ENCODE measurements around the gene IFNLR1. TPM values are rescaled to one million over a fixed set of nuclear protein-coding genes. Genes with fewer than 3 reads are reported as not detected.

IFNLR1 gene
- total and polyA plus RNA-seq, 3 donors from 2014 or later, result 0.63 to 1.6 (median 1.5) TPM

DNA sequence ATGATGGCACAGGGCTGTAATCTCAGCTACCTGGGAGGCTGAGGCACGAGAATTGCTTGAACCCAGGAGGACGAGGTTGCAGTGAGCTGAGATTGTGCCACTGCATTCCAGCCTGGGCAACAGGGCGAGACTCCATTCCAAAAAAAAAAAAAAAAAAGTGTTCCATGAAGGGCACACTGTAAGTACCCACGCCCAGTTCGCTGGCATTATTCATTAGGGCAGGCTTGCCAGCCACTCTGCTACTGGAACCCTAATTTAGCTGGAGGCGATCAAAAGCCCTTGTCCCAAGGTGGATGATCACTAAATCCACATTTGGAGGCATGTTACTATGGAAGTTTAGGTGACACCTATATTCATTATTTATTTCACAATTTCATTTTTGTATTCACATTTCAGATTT lies 5.0 kb downstream of the IFNLR1 start:
- H3K4me1 ChIP-seq, result no peaks in the 10 kb centered on the region
- intact Hi-C loops (cut with DNase I; ENCODE audit: low total_unique reads), result no loop called here
- 73 to 81% methylated on average over 6 of the region's 6 CpGs for WGBS, 2 donors
- DNase-seq, result no peak
- no peaks in the 10 kb centered on the region for H3K27me3 ChIP-seq
- no peaks in the 10 kb centered on the region for H3K9me3 ChIP-seq
- H3K4me3 ChIP-seq, result no peak overlapping the region
- TF ChIP-seq, protein P1, sequence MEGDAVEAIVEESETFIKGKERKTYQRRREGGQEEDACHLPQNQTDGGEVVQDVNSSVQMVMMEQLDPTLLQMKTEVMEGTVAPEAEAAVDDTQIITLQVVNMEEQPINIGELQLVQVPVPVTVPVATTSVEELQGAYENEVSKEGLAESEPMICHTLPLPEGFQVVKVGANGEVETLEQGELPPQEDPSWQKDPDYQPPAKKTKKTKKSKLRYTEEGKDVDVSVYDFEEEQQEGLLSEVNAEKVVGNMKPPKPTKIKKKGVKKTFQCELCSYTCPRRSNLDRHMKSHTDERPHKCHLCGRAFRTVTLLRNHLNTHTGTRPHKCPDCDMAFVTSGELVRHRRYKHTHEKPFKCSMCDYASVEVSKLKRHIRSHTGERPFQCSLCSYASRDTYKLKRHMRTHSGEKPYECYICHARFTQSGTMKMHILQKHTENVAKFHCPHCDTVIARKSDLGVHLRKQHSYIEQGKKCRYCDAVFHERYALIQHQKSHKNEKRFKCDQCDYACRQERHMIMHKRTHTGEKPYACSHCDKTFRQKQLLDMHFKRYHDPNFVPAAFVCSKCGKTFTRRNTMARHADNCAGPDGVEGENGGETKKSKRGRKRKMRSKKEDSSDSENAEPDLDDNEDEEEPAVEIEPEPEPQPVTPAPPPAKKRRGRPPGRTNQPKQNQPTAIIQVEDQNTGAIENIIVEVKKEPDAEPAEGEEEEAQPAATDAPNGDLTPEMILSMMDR (IDR thresholded peaks at IDR 0.05), result no peak
- TF ChIP-seq POLR2A (IDR thresholded peaks at IDR 0.05), result no peak
- H3K36me3 ChIP-seq (ENCODE audit: low read depth, missing control alignments), result no peaks in the 10 kb centered on the region
- H3K27ac ChIP-seq, result no peak overlapping the region

DNA sequence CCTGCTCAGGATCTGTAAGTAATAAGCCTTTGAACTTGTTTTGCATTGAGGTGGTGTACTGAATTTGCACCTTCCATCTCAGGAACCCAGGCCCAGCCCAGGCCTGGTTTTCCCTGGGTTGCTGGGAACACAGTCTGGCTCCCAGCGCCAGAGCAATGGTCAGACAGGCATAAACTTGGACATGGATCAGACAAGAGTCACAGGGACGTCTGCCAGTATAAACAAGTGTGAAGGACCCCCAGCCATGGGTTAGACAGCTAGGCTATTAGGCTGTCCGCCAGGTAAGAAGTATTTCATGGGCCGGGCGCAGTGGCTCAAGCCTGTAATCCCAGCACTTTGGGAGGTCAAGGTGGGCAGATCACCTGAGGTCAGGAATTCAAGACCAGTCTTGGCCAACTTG lies 5.5 kb downstream of the IFNLR1 start:
- Histone ChIP-seq H3K36me3 (ENCODE audit: low read depth, missing control alignments) (no peaks in the 10 kb centered on the region), H3K27me3 (no peaks in the 10 kb centered on the region), H3K4me1 (no peaks in the 10 kb centered on the region), H3K4me3 (no peak overlapping the region), H3K27ac (no peak overlapping the region), H3K9me3 (no peaks in the 10 kb centered on the region)
- DNase-seq, result no peak
- intact Hi-C loops (cut with DNase I; ENCODE audit: low total_unique reads), result no loop called here
- TF ChIP-seq, protein P1 (IDR thresholded peaks at IDR 0.05), result no peak
- TF ChIP-seq POLR2A (IDR thresholded peaks at IDR 0.05), result no peak
- WGBS, 2 donors, result 83 to 100% methylated on average over 3 to 5 of the region's 5 CpGs

DNA sequence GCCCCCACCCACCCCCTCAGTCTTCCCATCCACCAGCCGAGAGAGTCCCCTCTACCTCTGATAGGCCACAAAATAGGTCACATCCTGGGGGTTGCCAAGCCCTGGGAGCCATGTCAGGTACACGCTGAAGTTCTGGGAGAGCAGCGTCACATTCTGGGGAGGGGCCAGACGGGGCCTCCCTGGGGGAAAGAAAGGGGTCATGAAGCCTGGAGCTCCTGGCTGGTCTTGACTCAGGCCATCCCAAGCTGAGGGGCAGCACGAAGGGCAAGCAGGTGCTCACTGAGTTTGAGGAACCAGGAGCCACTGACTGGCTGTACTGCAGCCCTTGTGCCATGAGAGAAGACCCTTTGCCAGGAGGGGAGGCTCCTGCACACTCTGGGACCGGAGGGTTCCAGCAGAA lies 6.4 kb downstream of the IFNLR1 start:
- Histone ChIP-seq H3K4me1 (no peaks in the 10 kb centered on the region), H3K9me3 (no peaks in the 10 kb centered on the region), H3K4me3 (no peak overlapping the region), H3K27ac (no peak overlapping the region), H3K36me3 (ENCODE audit: low read depth, missing control alignments) (no peaks in the 10 kb centered on the region), H3K27me3 (no peaks in the 10 kb centered on the region)
- intact Hi-C loops (cut with DNase I; ENCODE audit: low total_unique reads), result no loop called here
- 89 to 93% methylated on average over 4 to 6 of the region's 6 CpGs for WGBS, 2 donors
- DNase-seq, result no peak
- TF ChIP-seq, protein P1 (IDR thresholded peaks at IDR 0.05), result no peak
- TF ChIP-seq POLR2A (IDR thresholded peaks at IDR 0.05), result no peak

DNA sequence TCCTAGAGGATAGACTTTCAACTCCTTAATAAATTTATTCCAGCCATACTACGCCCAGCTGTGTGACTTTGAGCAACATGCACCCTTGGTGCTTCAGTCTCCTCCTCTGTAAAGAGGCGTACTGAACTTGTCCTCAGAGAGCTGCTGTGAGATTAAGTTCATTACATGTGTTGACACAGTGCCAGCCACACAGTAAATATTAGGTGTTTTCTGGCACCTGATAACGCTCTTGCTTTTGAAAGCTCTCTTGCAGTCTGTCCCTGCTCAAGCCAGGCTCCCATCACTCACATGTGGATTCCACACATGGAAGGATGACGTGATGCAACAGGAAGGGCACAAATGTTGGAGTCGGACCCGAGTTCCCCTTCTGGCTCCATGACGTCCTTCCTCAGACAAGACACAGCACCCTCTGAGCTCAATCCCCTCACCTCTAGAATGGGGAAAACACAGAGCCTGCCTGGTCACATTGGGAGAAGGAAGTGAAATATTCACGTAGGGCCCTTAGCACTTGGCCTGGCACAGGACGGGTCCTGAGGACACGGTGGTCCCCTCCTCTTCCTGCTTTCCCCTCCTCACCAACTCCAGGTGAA lies 7.7 kb downstream of the IFNLR1 start:
- intact Hi-C loops (cut with DNase I; ENCODE audit: low total_unique reads), result no loop called here
- Histone ChIP-seq H3K36me3 (ENCODE audit: low read depth, missing control alignments) (no peaks in the 10 kb centered on the region), H3K4me3 (no peak overlapping the region), H3K4me1 (no peaks in the 10 kb centered on the region), H3K27me3 (no peaks in the 10 kb centered on the region), H3K9me3 (no peaks in the 10 kb centered on the region), H3K27ac (no peak overlapping the region)
- WGBS, 2 donors, result 87 to 88% methylated on average over 9 to 10 of the region's 10 CpGs
- TF ChIP-seq, protein P1 (IDR thresholded peaks at IDR 0.05), result no peak
- no peak for TF ChIP-seq POLR2A (IDR thresholded peaks at IDR 0.05)
- no peak for DNase-seq

DNA sequence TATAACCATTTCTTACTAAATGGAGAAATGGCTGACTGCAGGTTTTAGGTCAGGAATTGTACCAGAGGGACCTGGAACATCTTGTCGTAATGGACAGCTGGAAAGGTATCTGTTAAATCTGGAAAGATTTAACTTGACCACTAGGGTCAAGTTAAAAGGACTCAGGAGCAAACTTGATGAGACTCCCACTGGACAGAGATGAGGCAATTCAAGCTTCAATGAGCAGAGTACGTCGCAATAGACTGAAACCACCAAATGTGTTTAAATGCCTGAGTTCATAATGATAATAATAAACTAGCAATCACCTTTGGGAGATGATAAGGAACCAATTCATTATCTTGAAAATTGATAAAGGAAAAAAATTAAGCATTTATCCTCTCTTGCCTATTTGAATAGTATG lies 8.7 kb downstream of the IFNLR1 start:
- DNase-seq, result no peak
- H3K27ac ChIP-seq, result no peak overlapping the region
- 90 to 94% methylated on average over 3 of the region's 3 CpGs for WGBS, 2 donors
- intact Hi-C loops (cut with DNase I; ENCODE audit: low total_unique reads), result no loop called here
- no peaks in the 10 kb centered on the region for H3K4me1 ChIP-seq
- no peaks in the 10 kb centered on the region for H3K36me3 ChIP-seq (ENCODE audit: low read depth, missing control alignments)
- H3K27me3 ChIP-seq, result no peaks in the 10 kb centered on the region
- H3K4me3 ChIP-seq, result no peak overlapping the region
- no peaks in the 10 kb centered on the region for H3K9me3 ChIP-seq
- TF ChIP-seq, protein P1 (IDR thresholded peaks at IDR 0.05), result no peak
- TF ChIP-seq POLR2A (IDR thresholded peaks at IDR 0.05), result no peak

Measured in testis (tissue), 3 donors.